IPS-18a (cell line): ENCODE results near the gene AFDN.

ENCODE experiments used
- H3K27ac ChIP-seq: one replicate; pipeline ENCODE4 v1.5.1; 2013; ENCODE audit warnings: low read length
- H3K27me3 ChIP-seq: one replicate; pipeline ENCODE4 v1.6.1; 2013; ENCODE audit warnings: mild to moderate bottlenecking, low read length; ENCODE audit not compliant: control insufficient read depth, insufficient read depth
- H3K36me3 ChIP-seq: one replicate; pipeline ENCODE4 v1.6.1; 2013; ENCODE audit warnings: low read depth, low read length; ENCODE audit not compliant: control insufficient read depth
- H3K4me1 ChIP-seq: one replicate; pipeline ENCODE4 v1.6.1; 2013; ENCODE audit warnings: low read depth, low read length; ENCODE audit not compliant: control insufficient read depth
- H3K4me3 ChIP-seq: one replicate; pipeline ENCODE4 v1.5.1; 2013; ENCODE audit warnings: low read length
- H3K9ac ChIP-seq: one replicate; pipeline ENCODE4 v1.6.1; 2013; ENCODE audit warnings: mild to moderate bottlenecking, low read length, moderate library complexity
- H3K9me3 ChIP-seq: one replicate; pipeline ENCODE4 v1.6.1; 2013; ENCODE audit warnings: low read depth, low read length; ENCODE audit not compliant: control insufficient read depth

The AFDN gene

DNA sequence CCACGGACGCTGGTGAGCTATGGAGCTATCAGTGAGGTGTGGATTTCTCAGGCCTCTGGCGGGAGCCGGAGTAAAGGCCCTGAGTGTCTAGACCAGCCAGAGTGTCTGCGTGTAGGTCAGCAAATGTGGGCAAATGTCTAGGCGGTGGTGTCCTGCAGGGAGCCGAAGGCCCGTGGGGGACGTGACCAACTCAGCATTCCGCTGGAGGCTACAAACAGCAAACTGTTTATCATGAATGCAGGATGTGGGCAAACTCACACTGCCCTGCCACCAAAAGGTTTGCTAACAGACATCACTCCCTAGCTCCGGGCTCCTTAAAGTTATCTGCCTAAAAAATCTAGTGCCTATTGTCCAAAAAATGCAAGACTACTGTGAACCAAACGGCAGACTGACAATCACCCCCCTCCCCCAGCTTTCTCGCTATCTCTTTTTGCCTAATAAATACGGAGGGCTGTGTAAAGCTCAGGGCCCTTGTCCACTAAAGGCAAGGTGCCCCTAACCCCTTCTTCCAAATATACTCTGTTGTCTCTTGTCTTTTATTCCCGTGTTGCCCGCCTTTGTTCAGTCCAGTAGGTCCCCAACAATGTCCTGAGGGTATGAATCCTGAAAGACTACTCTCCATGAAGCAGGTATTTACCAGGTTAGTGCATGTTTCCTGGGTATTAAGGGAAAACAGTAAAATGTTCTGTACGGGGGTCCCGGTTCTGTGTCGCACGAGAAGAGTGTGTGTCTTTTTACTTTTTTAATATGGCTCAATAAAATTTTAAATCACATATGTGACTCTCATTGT is 29.0 kb upstream of the AFDN start:
- H3K4me1 ChIP-seq: peaks cover 3% of the 10 kb centered on the region
- no peak overlapping the region for H3K9ac ChIP-seq
- H3K27ac ChIP-seq: no peak overlapping the region
- no peaks in the 10 kb centered on the region for H3K9me3 ChIP-seq
- no peaks in the 10 kb centered on the region for H3K27me3 ChIP-seq
- H3K36me3 ChIP-seq: no peaks in the 10 kb centered on the region
- no peak overlapping the region for H3K4me3 ChIP-seq

- H3K27ac ChIP-seq: no peak overlapping the region
- H3K9me3 ChIP-seq: no peaks in the 10 kb centered on the region
- H3K4me3 ChIP-seq: no peak overlapping the region
- H3K4me1 ChIP-seq: peaks cover 3% of the 10 kb centered on the region
- no peaks in the 10 kb centered on the region for H3K36me3 ChIP-seq
- no peaks in the 10 kb centered on the region for H3K27me3 ChIP-seq
- no peak overlapping the region for H3K9ac ChIP-seq
These were observed 28.3 kb upstream of the AFDN start for GRCh38 chr6:167798453-167798852.

DNA sequence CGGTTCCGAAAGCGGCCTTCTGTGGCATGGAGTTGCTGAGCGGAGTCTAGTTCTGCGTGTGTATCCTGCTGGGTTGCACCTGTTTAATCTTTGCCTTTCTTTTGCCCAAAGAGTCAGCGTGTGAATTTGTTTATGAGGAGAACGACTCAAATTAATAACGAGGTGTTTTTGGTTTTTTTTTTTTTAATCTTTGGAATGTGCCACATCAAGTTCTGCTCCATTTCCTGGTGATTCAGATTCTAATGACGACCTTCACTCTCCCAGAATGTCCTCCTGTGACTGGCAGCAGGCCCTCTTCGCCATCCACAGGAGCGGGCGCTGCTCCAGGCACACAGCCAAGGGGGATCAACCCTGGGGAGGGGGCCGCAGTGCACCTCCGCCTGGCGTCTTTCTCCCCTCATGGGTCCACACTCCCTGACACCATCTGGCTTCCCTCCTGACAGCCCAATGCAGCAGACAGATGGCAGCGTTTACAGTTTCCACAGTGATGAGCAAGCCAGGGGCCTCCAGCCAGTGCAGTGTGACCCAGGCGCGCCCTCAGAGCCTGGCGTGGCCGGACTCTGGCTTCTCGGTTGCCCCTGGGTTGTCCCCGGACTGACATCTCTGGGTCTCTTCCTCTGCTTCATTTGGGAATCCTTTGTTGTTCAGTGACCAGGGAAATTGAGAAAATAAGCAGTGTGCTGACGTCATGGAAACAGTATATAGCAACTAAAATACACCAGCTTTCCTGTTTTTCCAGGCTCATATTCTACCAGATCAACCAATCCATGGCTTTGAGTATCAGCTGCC is 27.5 kb upstream of the AFDN start:
- no peaks in the 10 kb centered on the region for H3K36me3 ChIP-seq
- H3K27ac ChIP-seq: no peak overlapping the region
- H3K4me1 ChIP-seq: peaks cover 3% of the 10 kb centered on the region
- H3K9ac ChIP-seq: no peak overlapping the region
- no peaks in the 10 kb centered on the region for H3K9me3 ChIP-seq
- H3K27me3 ChIP-seq: no peaks in the 10 kb centered on the region
- no peak overlapping the region for H3K4me3 ChIP-seq

- no peaks in the 10 kb centered on the region for H3K9me3 ChIP-seq
- H3K27me3 ChIP-seq: no peaks in the 10 kb centered on the region
- no peak overlapping the region for H3K9ac ChIP-seq
- no peak overlapping the region for H3K4me3 ChIP-seq
- peaks cover 3% of the 10 kb centered on the region for H3K4me1 ChIP-seq
- H3K27ac ChIP-seq: no peak overlapping the region
- no peaks in the 10 kb centered on the region for H3K36me3 ChIP-seq
These were observed 26.2 kb upstream of the AFDN start for GRCh38 chr6:167800549-167800948.

DNA sequence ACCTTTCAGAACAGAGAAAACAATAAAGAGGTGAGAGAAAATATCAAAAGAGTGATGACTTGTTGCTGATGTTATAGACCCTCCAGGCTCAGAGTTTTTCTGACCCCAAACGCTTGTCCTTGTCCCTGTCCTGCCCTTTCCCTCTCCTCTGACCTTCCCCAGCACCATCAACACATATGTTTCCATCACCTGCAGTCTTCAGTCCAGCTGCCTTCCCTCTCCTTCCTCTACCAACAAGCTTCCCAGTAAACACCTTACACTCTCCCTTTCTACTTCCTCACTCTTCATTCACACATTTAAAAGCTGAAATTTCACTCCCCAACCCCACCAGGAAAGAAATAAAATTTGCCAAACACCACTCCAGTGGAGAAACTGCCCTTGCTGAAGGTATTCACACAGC is 25.4 kb upstream of the AFDN start:
- H3K9me3 ChIP-seq: no peaks in the 10 kb centered on the region
- no peaks in the 10 kb centered on the region for H3K27me3 ChIP-seq
- H3K36me3 ChIP-seq: no peaks in the 10 kb centered on the region
- no peak overlapping the region for H3K27ac ChIP-seq
- H3K4me1 ChIP-seq: peaks cover 3% of the 10 kb centered on the region
- H3K4me3 ChIP-seq: no peak overlapping the region
- no peak overlapping the region for H3K9ac ChIP-seq

DNA sequence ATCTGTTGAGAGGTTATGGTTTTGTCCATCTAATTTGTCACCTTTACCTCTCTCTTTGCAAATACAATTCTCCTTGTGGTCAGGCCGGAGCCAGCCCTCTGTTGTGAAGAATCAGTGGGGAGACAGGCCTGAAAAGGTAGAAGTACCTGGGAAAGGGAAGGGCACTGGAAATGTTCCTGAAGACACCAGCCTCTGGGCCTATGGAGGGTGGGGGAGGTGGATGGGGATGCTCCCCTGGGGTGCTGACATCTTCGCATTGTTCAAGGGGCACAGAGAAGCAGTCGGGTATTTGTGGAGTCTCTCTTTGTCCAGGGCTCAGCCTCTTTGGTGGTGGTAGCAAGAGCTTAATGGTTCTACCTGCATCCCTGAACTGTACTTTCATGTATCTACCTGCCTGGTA is 24.4 kb upstream of the AFDN start:
- H3K27ac ChIP-seq: no peak overlapping the region
- H3K27me3 ChIP-seq: no peaks in the 10 kb centered on the region

GRCh38 chr6:167803816-167804215 is 22.9 kb upstream of the AFDN start:
- no peaks in the 10 kb centered on the region for H3K27me3 ChIP-seq
- H3K9ac ChIP-seq: no peak overlapping the region
- H3K27ac ChIP-seq: no peak overlapping the region
- H3K4me3 ChIP-seq: no peak overlapping the region
- no peaks in the 10 kb centered on the region for H3K9me3 ChIP-seq
- peaks cover 3% of the 10 kb centered on the region for H3K4me1 ChIP-seq
- no peaks in the 10 kb centered on the region for H3K36me3 ChIP-seq

More for the DNA sequence above, 24.4 kb upstream of the AFDN start:
- peaks cover 3% of the 10 kb centered on the region for H3K4me1 ChIP-seq
- H3K36me3 ChIP-seq: no peaks in the 10 kb centered on the region
- no peak overlapping the region for H3K9ac ChIP-seq
- no peaks in the 10 kb centered on the region for H3K9me3 ChIP-seq
- no peak overlapping the region for H3K4me3 ChIP-seq

DNA sequence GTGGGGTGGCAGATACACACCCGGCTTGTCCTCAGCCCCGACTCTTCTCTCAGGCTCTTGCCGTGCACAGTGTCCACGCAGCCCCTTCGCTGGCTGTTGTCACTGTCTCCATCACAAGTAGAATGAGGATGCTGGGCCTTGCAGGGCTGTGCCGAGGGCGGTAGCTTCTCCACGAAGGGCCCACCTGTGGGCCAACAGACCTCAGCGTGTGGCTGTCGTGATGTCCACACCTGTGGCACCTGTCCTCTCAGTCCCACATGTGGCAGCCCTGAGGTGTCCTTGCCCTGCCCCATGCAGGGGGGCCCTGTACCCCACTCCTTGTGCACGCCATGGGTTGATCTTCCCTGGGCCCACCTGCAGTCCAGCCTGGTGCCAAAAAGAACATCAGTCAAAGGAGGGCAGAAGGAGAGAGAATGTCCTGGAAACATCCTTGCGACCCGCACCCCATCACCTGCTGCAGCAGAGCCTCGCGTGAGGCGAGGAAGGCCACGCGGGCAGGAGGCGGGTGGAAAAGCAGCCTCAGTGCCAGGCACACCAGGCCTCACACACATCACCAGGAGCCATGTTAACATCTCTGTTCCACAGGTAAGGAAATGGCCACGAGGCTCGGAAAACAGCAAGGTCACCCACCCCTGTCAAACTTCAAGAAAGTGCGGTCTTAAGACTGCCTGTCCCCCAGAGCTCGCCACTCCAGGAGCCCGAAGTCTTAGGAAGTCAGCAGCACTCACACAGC is 22.3 kb upstream of the AFDN start:
- no peak overlapping the region for H3K4me3 ChIP-seq
- peaks cover 3% of the 10 kb centered on the region for H3K4me1 ChIP-seq
- H3K27ac ChIP-seq: no peak overlapping the region
- no peak overlapping the region for H3K9ac ChIP-seq
- H3K9me3 ChIP-seq: no peaks in the 10 kb centered on the region
- no peaks in the 10 kb centered on the region for H3K36me3 ChIP-seq
- H3K27me3 ChIP-seq: no peaks in the 10 kb centered on the region

DNA sequence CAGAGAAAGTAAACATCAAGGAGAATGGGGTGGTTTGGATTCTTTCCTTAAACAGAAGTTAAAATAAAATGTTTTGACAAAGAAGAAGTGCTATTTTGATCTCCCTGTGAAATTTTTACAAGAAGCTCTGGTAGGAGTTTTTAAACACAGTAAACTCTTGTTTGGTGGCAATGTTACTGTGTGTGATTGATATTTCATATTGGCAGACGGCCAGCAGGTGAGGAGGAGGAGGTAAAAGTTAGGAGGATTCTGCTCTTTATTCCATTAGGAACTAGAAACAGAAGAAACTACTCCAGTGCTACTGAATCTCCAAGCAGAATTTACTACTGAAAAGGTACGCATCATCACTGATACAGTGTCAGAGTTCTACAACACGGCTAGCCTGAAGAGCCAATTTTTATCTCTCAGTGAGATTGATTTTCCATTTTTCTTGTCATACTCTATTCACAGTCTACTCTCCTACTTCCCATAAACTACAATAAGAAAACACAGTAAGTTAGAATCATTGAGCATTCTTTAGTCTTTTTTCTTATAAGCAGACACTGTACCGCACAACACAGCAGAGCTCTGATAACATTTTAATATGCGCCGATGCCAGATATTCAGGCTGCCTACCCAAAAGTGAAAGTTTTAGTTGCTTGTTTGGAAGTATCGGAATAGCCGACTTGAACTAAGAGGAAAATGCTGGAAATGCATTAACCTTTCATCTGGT is 21.2 kb upstream of the AFDN start:
- Histone ChIP-seq H3K36me3 (no peaks in the 10 kb centered on the region), H3K4me3 (no peak overlapping the region), H3K9ac (no peak overlapping the region)

DNA sequence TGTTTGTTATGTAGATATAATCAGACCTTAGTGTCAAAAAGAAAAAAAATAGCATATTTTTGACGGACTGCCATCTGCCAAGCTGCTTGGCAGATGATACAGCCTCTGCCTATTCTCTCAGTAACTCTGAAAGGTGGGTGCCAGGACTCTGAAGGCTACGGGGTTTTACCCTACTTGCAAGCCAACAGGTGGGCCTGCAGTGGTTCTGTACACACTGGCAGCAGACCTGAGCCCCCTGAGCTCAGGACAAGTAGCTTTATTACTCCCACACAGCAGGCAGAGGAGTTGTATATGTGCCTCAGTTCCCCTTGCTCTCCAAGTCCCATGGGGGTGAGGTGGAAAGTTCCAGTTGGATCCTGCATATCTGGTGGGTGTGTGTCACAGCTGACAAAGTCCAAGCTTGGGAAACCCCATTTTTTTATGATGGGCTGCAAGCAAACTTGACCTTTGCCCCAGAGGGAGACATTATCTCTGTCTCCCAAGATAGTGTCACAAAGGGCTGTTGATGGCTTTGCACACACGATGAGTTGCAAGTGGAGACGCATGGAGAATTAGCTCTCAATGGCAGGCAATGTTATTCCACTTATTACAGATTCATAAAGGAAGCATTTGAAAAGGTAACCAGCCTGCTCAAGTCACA is 20.5 kb upstream of the AFDN start:
- H3K27me3 ChIP-seq: no peaks in the 10 kb centered on the region
- no peaks in the 10 kb centered on the region for H3K9me3 ChIP-seq
- no peaks in the 10 kb centered on the region for H3K36me3 ChIP-seq
- no peak overlapping the region for H3K27ac ChIP-seq
- H3K9ac ChIP-seq: no peak overlapping the region
- no peaks in the 10 kb centered on the region for H3K4me1 ChIP-seq
- no peak overlapping the region for H3K4me3 ChIP-seq

More for the DNA sequence above, 21.2 kb upstream of the AFDN start:
- H3K4me1 ChIP-seq: no peaks in the 10 kb centered on the region
- H3K9me3 ChIP-seq: no peaks in the 10 kb centered on the region
- H3K27me3 ChIP-seq: no peaks in the 10 kb centered on the region
- H3K27ac ChIP-seq: no peak overlapping the region

DNA sequence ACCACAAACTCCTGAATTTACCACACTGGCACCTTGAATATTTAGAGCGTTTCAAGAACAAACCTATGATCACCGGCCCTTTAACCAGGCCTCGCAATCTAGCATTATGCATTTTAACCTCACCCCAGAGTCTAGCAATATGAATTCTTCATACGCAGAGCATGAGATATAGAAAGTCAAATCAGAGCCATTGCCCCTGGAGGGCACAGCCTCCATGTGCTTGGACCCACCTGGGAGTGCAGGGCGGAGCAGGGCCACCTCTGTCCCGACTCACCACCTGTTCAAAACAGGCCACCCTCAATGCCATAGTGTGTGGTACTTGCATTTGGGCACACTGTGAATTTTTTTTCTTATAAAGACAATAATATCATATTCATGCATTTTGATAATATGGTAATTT is 19.5 kb upstream of the AFDN start:
- Histone ChIP-seq H3K9ac (no peak overlapping the region), H3K27ac (no peak overlapping the region), H3K36me3 (no peaks in the 10 kb centered on the region), H3K9me3 (no peaks in the 10 kb centered on the region), H3K27me3 (no peaks in the 10 kb centered on the region), H3K4me3 (no peak overlapping the region), H3K4me1 (no peaks in the 10 kb centered on the region)
